ENCODE results near the gene GJD3. TPM values are rescaled to one million over a fixed set of nuclear protein-coding genes. Genes with fewer than 3 reads are reported as not detected.

Gene GJD3
- polyA plus RNA-seq, 1 donor from 2014 or later, result not detected

- Histone ChIP-seq H3F3A (ENCODE audit: insufficient read depth, low read length, poor library complexity, severe bottlenecking) (peaks cover 2% of the 10 kb centered on the region), H3K4me2 (ENCODE audit: low read length) (no peak overlapping the region), H3K27ac (ENCODE audit: low read length) (no peak overlapping the region), H3K27me3 (ENCODE audit: insufficient read depth, low read depth, low read length) (no peaks in the 10 kb centered on the region), H3K9ac (ENCODE audit: low read length) (no peak overlapping the region), H3K9me3 (ENCODE audit: low read length) (no peaks in the 10 kb centered on the region), H3K79me2 (replicated peaks; ENCODE audit: insufficient read depth, low read length) (peaks cover 20% of the 10 kb centered on the region), H3K9me2 (ENCODE audit: insufficient read depth, low read length) (no peaks in the 10 kb centered on the region), H4K20me1 (ENCODE audit: insufficient read depth) (no peaks in the 10 kb centered on the region), H3K36me3 (ENCODE audit: insufficient read depth, low read length) (no peaks in the 10 kb centered on the region), H3K4me3 (ENCODE audit: low read length) (no peak overlapping the region), H2AFZ (ENCODE audit: low read depth, low read length) (no peak overlapping the region)
- TF ChIP-seq POLR2AphosphoS5 (IDR thresholded peaks at IDR 0.05) (no peak), RAD21 (conservative IDR thresholded peaks at IDR 0.05) (no peak), EP300 (conservative IDR thresholded peaks at IDR 0.05; ENCODE audit: poor library complexity, severe bottlenecking) (no peak), SMC3 (conservative IDR thresholded peaks at IDR 0.05; ENCODE audit: poor library complexity) (no peak), TAF1 (IDR thresholded peaks at IDR 0.05; ENCODE audit: low read depth) (no peak)
- TF ChIP-seq, protein P1, sequence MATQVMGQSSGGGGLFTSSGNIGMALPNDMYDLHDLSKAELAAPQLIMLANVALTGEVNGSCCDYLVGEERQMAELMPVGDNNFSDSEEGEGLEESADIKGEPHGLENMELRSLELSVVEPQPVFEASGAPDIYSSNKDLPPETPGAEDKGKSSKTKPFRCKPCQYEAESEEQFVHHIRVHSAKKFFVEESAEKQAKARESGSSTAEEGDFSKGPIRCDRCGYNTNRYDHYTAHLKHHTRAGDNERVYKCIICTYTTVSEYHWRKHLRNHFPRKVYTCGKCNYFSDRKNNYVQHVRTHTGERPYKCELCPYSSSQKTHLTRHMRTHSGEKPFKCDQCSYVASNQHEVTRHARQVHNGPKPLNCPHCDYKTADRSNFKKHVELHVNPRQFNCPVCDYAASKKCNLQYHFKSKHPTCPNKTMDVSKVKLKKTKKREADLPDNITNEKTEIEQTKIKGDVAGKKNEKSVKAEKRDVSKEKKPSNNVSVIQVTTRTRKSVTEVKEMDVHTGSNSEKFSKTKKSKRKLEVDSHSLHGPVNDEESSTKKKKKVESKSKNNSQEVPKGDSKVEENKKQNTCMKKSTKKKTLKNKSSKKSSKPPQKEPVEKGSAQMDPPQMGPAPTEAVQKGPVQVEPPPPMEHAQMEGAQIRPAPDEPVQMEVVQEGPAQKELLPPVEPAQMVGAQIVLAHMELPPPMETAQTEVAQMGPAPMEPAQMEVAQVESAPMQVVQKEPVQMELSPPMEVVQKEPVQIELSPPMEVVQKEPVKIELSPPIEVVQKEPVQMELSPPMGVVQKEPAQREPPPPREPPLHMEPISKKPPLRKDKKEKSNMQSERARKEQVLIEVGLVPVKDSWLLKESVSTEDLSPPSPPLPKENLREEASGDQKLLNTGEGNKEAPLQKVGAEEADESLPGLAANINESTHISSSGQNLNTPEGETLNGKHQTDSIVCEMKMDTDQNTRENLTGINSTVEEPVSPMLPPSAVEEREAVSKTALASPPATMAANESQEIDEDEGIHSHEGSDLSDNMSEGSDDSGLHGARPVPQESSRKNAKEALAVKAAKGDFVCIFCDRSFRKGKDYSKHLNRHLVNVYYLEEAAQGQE (IDR thresholded peaks at IDR 0.05; ENCODE audit: borderline replicate concordance), result no peak
Observed at GRCh38 chr17:40338058-40338457, 26.5 kb downstream of the GJD3 start.

- peaks cover 13% of the 10 kb centered on the region for H3K79me2 ChIP-seq (replicated peaks; ENCODE audit: insufficient read depth, low read length)
- H4K20me1 ChIP-seq (ENCODE audit: insufficient read depth), result no peaks in the 10 kb centered on the region
Observed at GRCh38 chr17:40337351-40337750, 27.2 kb downstream of the GJD3 start.

More at GRCh38 chr17:40337351-40337750, 27.2 kb downstream of the GJD3 start:
- Histone ChIP-seq H3K27me3 (ENCODE audit: insufficient read depth, low read depth, low read length) (no peaks in the 10 kb centered on the region), H2AFZ (ENCODE audit: low read depth, low read length) (no peak overlapping the region), H3K9me2 (ENCODE audit: insufficient read depth, low read length) (no peaks in the 10 kb centered on the region), H3K9me3 (ENCODE audit: low read length) (no peaks in the 10 kb centered on the region), H3K36me3 (ENCODE audit: insufficient read depth, low read length) (no peaks in the 10 kb centered on the region), H3F3A (ENCODE audit: insufficient read depth, low read length, poor library complexity, severe bottlenecking) (peaks cover 2% of the 10 kb centered on the region), H3K4me2 (ENCODE audit: low read length) (no peak overlapping the region), H3K27ac (ENCODE audit: low read length) (no peak overlapping the region), H3K4me3 (ENCODE audit: low read length) (no peak overlapping the region), H3K9ac (ENCODE audit: low read length) (no peak overlapping the region)
- TF ChIP-seq EP300 (conservative IDR thresholded peaks at IDR 0.05; ENCODE audit: poor library complexity, severe bottlenecking) (no peak), CTCF (IDR thresholded peaks at IDR 0.05; ENCODE audit: poor library complexity, severe bottlenecking) (no peak), EZH2 (IDR thresholded peaks at IDR 0.05; ENCODE audit: borderline replicate concordance, insufficient read depth, low read length, poor library complexity, severe bottlenecking) (no peak), MXI1 (conservative IDR thresholded peaks at IDR 0.05; ENCODE audit: poor library complexity, severe bottlenecking) (no peak), RAD21 (conservative IDR thresholded peaks at IDR 0.05) (no peak), SMC3 (conservative IDR thresholded peaks at IDR 0.05; ENCODE audit: poor library complexity) (no peak)
- TF ChIP-seq, protein P1 (IDR thresholded peaks at IDR 0.05; ENCODE audit: borderline replicate concordance), result no peak

Measured in neural cell (in vitro differentiated cells).